Measurements from ENCODE around the gene RHD. TPM values are rescaled to one million over a fixed set of nuclear protein-coding genes. Genes with fewer than 3 reads are reported as not detected.
"Not testable (repeated sequence)": the region's sequence is repeated elsewhere in the genome, so short reads cannot be mapped to it uniquely, and the experiment has no call there.

Gene RHD
- total RNA-seq, 2 donors from 2014 or later = 0.20 to 5.0 TPM

DNA sequence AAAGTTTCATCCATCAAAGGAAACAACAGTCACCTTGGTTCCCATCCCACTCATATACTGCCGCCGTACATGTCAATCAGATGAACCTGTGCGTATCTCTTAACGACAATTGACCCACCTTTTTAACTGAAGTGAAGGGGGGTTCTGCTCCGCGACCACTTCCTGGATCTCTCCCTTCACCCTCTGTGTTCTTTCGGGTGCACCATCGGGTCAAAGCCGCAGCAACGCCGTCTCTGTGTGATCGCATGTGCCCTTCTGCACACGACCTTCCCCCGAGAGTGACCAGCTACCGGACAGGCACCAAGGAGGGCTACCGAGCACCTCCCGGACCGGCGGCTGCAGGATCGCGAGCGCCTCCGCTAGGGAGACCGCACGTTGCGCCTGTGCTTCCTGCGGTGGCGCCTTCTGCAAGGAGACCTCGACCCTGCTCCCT lies 64.6 kb downstream of the RHD start:
- peak overlapping the region; percentile 95 for H3K27ac Mint-ChIP-seq
- DNase-seq = peak in 1 of 3 donors; percentile 15
- peaks cover 23% of the 10 kb centered on the region for H3K4me1 Mint-ChIP-seq
- not testable (repeated sequence) for H3K9me3 ChIP-seq (ENCODE audit: control insufficient read depth, low read length, poor library complexity, severe bottlenecking); H3K27me3 Mint-ChIP-seq; H3K36me3 Mint-ChIP-seq (ENCODE audit: low read depth)
- peak overlapping the region; percentile 94 for H3K4me3 Mint-ChIP-seq
- ATAC-seq = peak; percentile 3

GRCh38 chr1:25337483-25338187 lies 65.3 kb downstream of the RHD start:
- Mint-ChIP-seq H3K4me3 (peak overlapping the region; percentile 95), H3K4me1 (peaks cover 22% of the 10 kb centered on the region), H3K27ac (peak overlapping the region; percentile 95)
- not testable (repeated sequence) for H3K9me3 ChIP-seq (ENCODE audit: control insufficient read depth, low read length, poor library complexity, severe bottlenecking); H3K36me3 Mint-ChIP-seq (ENCODE audit: low read depth); H3K27me3 Mint-ChIP-seq
- ATAC-seq (peak; percentile 73), DNase-seq (peak in 2 of 3 donors; percentile 28 to 42)

DNA sequence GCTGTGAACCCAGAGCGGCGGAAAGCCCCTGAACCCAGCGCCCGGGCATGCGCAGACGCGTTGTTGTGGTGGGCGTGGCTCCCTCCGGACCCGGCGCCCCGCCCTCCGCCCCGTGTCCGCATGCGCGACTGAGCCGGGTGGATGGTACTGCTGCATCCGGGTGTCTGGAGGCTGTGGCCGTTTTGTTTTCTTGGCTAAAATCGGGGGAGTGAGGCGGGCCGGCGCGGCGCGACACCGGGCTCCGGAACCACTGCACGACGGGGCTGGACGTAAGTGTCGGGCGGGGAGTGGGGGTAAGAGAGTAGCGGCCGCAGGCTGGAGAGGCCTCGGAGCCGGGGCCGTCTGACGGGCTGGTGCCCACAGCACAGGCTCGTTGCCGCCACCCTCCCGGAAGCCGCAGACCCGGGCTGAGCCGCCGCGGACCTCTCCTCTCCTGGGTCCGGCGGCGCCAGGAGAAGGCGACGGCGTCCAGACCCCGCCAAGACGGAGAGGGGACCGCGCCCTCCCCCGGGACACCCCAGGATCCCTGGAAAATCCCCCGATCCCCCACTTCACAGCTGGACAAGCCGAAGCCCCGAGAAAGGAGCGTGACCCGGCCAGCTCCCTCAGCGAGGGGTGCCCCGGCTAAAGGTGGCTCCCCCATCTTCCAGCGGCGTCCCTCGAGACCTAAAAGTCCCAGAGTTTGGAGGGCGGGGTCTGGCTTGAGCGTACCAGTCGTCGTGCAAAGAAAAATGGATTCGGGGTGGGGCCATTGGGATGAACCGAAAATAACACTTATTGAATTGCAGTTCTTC lies 66.1 kb downstream of the RHD start, which contains the start of gene TMEM50A:
Gene TMEM50A, plus strand, starts transcription at position 147 of the 794 bp plus-strand sequence. CDS start 2,153 bp downstream, outside the sequence.
- Mint-ChIP-seq H3K36me3 (ENCODE audit: low read depth) (no peaks in the 10 kb centered on the region), H3K4me1 (peaks cover 24% of the 10 kb centered on the region), H3K4me3 (peak within 1 kb of the TSS; percentile 95), H3K27ac (peak within 1 kb of the TSS; percentile 95), H3K27me3 (no peaks in the 10 kb centered on the region)
- H3K9me3 ChIP-seq (ENCODE audit: control insufficient read depth, low read length, poor library complexity, severe bottlenecking) = no peaks in the 10 kb centered on the region
- DNase-seq (peak; percentile 82 to 92 (median 86)), ATAC-seq (peak; percentile 76)

- DNase-seq (no peak), ATAC-seq (no peak)
- H3K4me1 Mint-ChIP-seq = peaks cover 28% of the 10 kb centered on the region
- H3K9me3 ChIP-seq (ENCODE audit: control insufficient read depth, low read length, poor library complexity, severe bottlenecking) = no peaks in the 10 kb centered on the region
- no peaks in the 10 kb centered on the region for H3K27me3 Mint-ChIP-seq
- peak overlapping the region; percentile 92 for H3K27ac Mint-ChIP-seq
- H3K4me3 Mint-ChIP-seq = peak overlapping the region; percentile 95
- H3K36me3 Mint-ChIP-seq (ENCODE audit: low read depth) = peaks cover 2% of the 10 kb centered on the region
These were observed 66.7 kb downstream of the RHD start for GRCh38 chr1:25338986-25339385.

GRCh38 chr1:25341746-25342145 lies 69.4 kb downstream of the RHD start:
- no peaks in the 10 kb centered on the region for H3K9me3 ChIP-seq (ENCODE audit: control insufficient read depth, low read length, poor library complexity, severe bottlenecking)
- Mint-ChIP-seq H3K27ac (peak overlapping the region; percentile 72), H3K36me3 (ENCODE audit: low read depth) (peaks cover 2% of the 10 kb centered on the region), H3K27me3 (no peaks in the 10 kb centered on the region), H3K4me3 (no peak overlapping the region), H3K4me1 (peaks cover 31% of the 10 kb centered on the region)
- DNase-seq (no peak), ATAC-seq (no peak)

- no peaks in the 10 kb centered on the region for H3K27me3 Mint-ChIP-seq
- H3K4me1 Mint-ChIP-seq = peaks cover 32% of the 10 kb centered on the region
- H3K36me3 Mint-ChIP-seq (ENCODE audit: low read depth) = peaks cover 5% of the 10 kb centered on the region
- no peak for DNase-seq
- H3K9me3 ChIP-seq (ENCODE audit: control insufficient read depth, low read length, poor library complexity, severe bottlenecking) = no peaks in the 10 kb centered on the region
- no peak for ATAC-seq
- H3K4me3 Mint-ChIP-seq = no peak overlapping the region
- H3K27ac Mint-ChIP-seq = peak overlapping the region; percentile 72
These were observed 70.5 kb downstream of the RHD start for GRCh38 chr1:25342846-25343245.

DNA sequence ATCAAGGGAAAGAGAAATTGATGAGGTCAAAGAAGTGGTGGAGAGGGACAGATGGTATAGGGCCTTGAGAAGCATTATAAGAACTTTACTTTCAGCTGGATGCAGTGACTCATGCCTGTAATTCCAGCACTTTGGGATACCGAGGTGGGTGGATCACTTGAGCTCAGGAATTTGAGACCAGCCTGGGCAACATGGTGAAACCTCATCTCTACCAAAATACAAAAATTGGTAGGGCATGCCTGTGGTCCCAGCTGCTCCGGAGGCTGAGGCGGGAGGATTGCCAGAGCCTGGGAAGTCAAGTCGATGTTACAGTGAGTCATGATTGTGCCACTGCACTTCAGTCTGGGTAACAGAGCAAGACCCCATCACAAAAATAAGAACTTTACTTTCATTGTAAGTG lies 71.6 kb downstream of the RHD start:
- Mint-ChIP-seq H3K27me3 (no peaks in the 10 kb centered on the region), H3K27ac (peak overlapping the region; percentile 72), H3K4me3 (no peak overlapping the region), H3K4me1 (peaks cover 32% of the 10 kb centered on the region), H3K36me3 (ENCODE audit: low read depth) (peaks cover 5% of the 10 kb centered on the region)
- ATAC-seq (no peak), DNase-seq (no peak)
- no peaks in the 10 kb centered on the region for H3K9me3 ChIP-seq (ENCODE audit: control insufficient read depth, low read length, poor library complexity, severe bottlenecking)

- no peaks in the 10 kb centered on the region for H3K9me3 ChIP-seq (ENCODE audit: control insufficient read depth, low read length, poor library complexity, severe bottlenecking)
- ATAC-seq (no peak), DNase-seq (no peak)
- Mint-ChIP-seq H3K27me3 (no peaks in the 10 kb centered on the region), H3K4me1 (peaks cover 22% of the 10 kb centered on the region), H3K4me3 (no peak overlapping the region), H3K36me3 (ENCODE audit: low read depth) (peaks cover 5% of the 10 kb centered on the region), H3K27ac (peak overlapping the region; percentile 27)
These were observed 75.2 kb downstream of the RHD start for GRCh38 chr1:25347556-25347955.

GRCh38 chr1:25349606-25350005 lies 77.3 kb downstream of the RHD start:
- DNase-seq = no peak
- peaks cover 3% of the 10 kb centered on the region for H3K36me3 Mint-ChIP-seq (ENCODE audit: low read depth)

GRCh38 chr1:25355841-25356395 lies 83.6 kb downstream of the RHD start:
- ATAC-seq (peak; percentile 8), DNase-seq (no peak)
- Mint-ChIP-seq H3K4me1 (peaks cover 20% of the 10 kb centered on the region), H3K27me3 (no peaks in the 10 kb centered on the region), H3K27ac (peak overlapping the region; percentile 92), H3K4me3 (peak overlapping the region; percentile 56), H3K36me3 (ENCODE audit: low read depth) (peaks cover 9% of the 10 kb centered on the region)
- no peaks in the 10 kb centered on the region for H3K9me3 ChIP-seq (ENCODE audit: control insufficient read depth, low read length, poor library complexity, severe bottlenecking)

More at GRCh38 chr1:25349606-25350005, 77.3 kb downstream of the RHD start:
- peaks cover 10% of the 10 kb centered on the region for H3K4me1 Mint-ChIP-seq
- no peak for ATAC-seq
- no peaks in the 10 kb centered on the region for H3K27me3 Mint-ChIP-seq
- H3K9me3 ChIP-seq (ENCODE audit: control insufficient read depth, low read length, poor library complexity, severe bottlenecking) = no peaks in the 10 kb centered on the region
- no peak overlapping the region for H3K27ac Mint-ChIP-seq
- no peak overlapping the region for H3K4me3 Mint-ChIP-seq

- Mint-ChIP-seq H3K27ac (peak overlapping the region; percentile 92), H3K27me3 (no peaks in the 10 kb centered on the region), H3K4me1 (peaks cover 20% of the 10 kb centered on the region), H3K36me3 (ENCODE audit: low read depth) (peaks cover 10% of the 10 kb centered on the region), H3K4me3 (peak overlapping the region; percentile 56)
- H3K9me3 ChIP-seq (ENCODE audit: control insufficient read depth, low read length, poor library complexity, severe bottlenecking) = no peaks in the 10 kb centered on the region
- ATAC-seq (no peak), DNase-seq (no peak)
These were observed 84.1 kb downstream of the RHD start for GRCh38 chr1:25356441-25356840.

GRCh38 chr1:25356848-25357247 lies 84.5 kb downstream of the RHD start:
- ATAC-seq = peak; percentile 27
- Mint-ChIP-seq H3K4me1 (peaks cover 24% of the 10 kb centered on the region), H3K36me3 (ENCODE audit: low read depth) (peaks cover 13% of the 10 kb centered on the region), H3K27ac (peak overlapping the region; percentile 92), H3K4me3 (peak overlapping the region; percentile 72), H3K27me3 (no peaks in the 10 kb centered on the region)
- no peak for DNase-seq
- no peaks in the 10 kb centered on the region for H3K9me3 ChIP-seq (ENCODE audit: control insufficient read depth, low read length, poor library complexity, severe bottlenecking)
